Ureter (tissue), 1 donor: ENCODE data around the gene MYH10. TPM values are rescaled to one million over a fixed set of nuclear protein-coding genes. Genes with fewer than 3 reads are reported as not detected.

Experiments used
- DNase-seq: peaks from one replicate; pipeline ENCODE4 v3.0.0-alpha.2; 2020; ENCODE audit warnings: low spot score
- total RNA-seq: library from RNA; stranded (reverse); gene quantifications from one replicate; pipeline ENCODE4 v1.2.4, GENCODE V29; 2023
- donor health status: DM: yes; HTN: yes; CAD: no.

Gene MYH10
- total RNA-seq, 1 donor from 2014 or later = 30.8 TPM

DNA sequence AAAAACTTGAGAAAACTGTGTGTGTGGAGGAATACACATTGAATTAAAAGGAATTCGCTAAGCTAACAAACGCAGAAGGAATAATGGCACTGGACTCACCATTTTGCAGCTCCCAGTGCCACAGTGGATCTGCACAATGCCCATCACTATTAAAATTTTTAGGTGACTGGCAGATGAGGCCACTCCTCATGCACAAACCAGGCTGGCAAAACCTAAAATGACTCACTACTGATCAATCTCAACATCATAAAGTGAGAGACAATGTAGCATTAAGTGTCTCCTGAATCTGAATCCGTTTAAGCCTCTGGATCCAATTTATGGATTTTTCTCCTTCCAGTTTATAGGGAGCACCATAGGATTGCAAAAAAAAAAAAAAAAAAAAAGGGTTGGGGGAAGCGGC is 20.6 kb downstream of the MYH10 start:
- no peak for DNase-seq

DNA sequence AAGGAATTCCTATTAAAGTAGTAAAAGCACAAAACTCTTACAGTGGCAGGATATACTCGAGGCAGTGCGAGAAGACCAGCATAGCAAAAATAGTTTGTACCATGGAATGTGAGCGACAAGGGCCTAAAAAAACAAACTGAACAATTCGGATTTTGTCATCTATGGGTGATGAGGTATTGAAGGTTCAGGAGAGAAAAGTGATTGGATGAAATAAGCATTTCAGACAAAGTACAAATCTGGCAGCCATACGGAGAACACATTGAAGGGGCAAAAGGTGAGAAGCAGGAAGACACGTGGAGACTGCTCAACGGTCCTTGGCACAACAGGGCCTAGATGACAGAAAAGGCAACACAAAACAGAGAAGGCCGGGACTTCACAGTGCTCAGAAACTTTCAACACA is 22.5 kb downstream of the MYH10 start:
- no peak for DNase-seq

DNA sequence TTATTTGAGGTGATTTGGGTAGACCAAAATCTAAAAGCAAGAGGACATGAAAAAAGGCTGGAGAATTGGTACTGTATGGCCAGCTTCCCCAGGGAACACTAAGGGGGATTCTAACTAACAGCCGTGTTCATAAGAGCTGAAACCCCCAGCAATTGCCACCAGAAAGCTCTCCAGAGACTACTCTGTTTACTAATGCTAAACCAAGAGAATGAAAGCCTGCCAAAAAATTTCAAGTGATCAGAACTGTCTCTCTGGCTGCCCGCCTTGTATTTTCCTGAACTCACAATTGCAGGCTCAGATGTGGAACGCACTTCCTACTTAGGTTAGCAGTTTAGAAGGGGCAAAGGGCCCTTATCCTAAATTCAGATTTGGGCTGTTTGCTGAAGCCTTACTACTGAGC is 24.1 kb downstream of the MYH10 start:
- no peak for DNase-seq

DNA sequence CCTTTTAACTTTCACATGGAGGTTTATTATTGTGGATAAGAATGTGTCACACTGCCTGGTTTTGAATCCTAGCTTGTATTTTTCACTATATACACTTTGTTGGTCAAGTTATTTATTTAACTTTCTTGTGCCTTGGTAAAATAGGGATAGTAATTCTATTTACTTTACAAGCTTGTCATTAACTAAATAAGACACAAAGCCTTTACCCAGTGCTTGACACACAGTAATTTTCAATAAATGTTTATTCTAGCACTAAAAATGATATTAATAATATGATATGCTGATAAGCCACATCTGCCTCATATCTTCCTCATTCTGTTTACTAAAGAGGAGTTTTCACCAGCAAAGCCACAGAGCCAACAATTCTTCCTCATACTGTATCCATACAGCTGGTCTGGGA is 27.8 kb downstream of the MYH10 start:
- no peak for DNase-seq

DNA sequence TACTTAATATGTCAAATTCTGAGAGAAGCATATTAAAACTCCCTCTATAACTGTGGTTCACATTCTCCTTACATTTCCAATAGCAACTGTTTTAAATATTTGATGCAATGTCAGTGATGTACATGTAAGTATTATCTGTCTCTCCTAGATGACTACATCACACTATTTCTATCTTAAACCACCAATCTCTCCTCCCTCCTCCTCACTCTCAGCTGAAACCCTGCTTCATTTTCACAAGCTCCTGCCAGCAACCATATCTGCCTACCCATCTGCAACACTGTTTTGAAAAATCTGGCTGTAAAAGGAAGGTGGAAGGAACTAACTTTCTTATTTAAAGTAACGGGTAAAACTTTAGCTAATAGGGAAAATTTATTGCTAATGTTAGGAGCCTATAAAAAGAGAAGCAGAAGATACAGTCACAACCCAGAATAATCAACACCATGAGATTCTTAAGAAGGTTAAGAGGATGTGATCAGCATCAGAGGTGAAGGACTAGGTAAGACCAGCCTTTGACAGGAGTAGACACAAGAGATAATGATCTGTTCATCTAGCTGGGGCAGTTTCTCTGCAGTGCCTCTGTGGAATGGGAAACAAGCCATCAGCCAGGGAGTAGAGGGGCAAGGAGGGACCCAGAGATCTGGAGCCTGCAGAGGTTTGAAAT is 31.0 kb downstream of the MYH10 start:
- DNase-seq = no peak

- DNase-seq = no peak
These were observed 31.6 kb downstream of the MYH10 start for GRCh38 chr17:8598913-8599312.

- DNase-seq = no peak
These were observed 36.7 kb downstream of the MYH10 start for GRCh38 chr17:8593830-8594229.

DNA sequence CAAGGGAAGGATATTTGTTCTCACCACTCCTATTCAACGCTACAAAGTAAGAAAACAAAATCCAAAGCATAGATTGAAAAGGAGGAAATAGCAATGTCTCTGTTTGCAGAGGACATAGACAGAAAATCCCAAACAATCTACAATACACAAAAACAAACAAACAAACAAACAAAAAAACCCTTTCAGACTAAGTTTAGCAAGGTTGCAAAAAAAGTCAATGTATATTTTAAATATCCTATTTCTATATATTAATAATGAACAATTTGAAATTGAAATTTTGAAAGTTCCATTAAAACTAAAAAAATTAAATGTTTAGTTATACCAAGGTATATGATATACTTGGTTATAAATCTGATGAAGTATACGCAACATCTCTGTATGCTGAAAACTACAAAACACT is 37.2 kb downstream of the MYH10 start:
- DNase-seq = no peak

DNA sequence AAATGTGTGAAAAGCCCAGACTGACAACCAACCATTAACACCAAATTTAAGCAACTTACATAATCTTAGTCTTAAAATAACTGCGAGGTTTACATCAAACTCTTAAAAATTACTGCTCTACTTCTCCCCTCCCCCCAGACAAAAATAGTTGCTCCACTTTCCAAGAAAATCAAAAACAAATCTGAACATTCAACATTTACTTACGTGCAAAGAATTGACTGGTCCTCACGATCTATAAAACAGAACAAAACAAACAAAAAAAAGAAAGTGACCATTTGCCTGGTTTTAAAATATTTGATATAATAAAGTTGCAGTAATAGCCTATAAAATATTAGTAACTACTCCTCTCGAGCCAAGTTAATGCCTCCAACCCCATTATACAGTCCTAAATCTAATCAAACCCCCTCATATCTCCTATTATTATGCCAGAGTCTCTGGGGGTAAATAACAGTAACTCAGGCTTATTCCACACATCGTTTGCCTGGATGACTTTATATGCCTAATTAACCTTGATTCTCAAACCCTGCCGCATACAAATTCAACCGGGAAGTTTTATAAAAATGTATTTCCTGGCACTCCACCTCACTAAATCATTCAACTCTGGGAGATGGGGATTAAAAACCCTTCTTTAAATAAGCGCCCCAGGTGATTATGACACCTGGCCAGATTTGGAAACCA is 41.5 kb downstream of the MYH10 start:
- DNase-seq = no peak

DNA sequence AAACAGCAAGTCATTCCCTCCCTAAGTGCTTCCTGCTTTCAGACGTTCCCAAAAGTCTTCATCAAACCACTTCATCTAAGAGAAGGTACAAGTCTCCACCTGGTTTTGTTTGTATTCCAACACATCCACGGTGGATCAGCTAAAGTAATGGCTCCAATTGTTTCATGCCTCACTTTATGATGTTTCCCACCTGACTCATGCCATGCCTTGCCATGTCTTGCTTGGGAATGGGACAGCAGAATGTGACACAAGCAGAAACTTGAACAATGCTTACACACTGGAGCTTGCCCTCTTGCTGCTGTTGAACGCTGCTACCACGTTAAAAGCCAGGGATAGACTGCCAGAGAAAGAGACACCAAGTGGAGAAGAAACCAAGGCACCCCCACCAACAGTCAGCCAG is 43.8 kb downstream of the MYH10 start:
- no peak for DNase-seq

- DNase-seq = no peak
These were observed 44.6 kb downstream of the MYH10 start for GRCh38 chr17:8585911-8586310.

DNA sequence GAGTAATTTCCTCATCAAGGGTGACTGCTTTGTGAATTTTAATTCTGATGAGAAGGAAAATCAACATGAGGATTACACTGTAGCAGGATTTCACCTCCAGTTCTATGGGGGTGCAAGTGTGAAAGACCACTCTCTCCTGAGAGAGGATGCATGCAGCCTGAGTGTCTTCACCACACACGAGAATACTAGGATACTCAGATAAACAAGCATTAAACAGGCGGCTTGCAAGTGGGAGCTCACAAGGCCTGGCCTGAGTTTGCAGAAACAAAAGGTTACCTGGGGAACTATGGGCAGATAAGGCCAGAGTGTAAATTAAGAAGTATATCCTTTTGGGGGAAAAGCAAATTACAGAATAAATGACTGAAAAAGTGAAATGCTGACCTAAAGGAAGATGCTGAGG is 46.6 kb downstream of the MYH10 start:
- DNase-seq = no peak

GRCh38 chr17:8580952-8581658 is 49.4 kb downstream of the MYH10 start:
- no peak for DNase-seq

- no peak for DNase-seq
These were observed 52.7 kb downstream of the MYH10 start for GRCh38 chr17:8577868-8578267.

- DNase-seq = no peak
These were observed 53.8 kb downstream of the MYH10 start for GRCh38 chr17:8576559-8577294.

DNA sequence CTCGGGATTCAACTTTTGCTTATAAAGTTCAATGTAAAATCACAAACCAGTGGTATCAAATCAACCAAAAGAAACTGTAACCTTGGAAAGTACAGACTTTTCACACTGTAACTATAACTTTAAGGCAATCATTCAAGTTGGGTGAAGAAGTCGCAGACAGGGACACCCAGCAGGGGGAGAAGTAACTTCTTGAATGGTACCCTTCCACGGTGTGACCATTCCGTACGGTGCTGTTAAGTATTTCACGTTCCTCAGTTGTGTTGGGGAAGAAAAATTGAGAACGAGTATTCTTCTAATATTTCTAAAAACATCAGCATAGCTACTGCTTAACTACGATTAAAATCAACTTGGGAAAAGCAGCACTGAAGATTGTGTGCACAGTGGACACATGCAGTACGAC is 55.8 kb downstream of the MYH10 start:
- no peak for DNase-seq

DNA sequence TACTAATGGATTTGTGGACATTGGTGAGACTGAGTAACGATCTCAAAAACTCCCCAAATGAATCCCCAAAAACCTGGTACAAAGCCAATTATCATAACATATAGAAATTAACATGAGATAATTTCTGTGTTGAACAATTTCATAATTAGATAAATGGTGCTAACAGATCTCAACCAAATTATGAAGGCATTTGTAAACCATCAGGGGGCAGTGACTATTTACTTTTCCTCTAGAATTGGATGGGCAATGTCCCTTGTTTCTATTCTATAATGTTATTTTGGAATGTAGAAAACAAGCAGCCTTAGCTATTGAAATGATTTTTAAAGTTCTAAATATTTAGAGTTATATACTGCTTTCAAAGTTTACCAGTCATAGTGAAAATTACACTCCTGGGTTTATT is 57.8 kb downstream of the MYH10 start:
- DNase-seq = no peak

- DNase-seq = no peak
These were observed 66.4 kb downstream of the MYH10 start for GRCh38 chr17:8563981-8564602.

GRCh38 chr17:8563024-8563776 is 67.3 kb downstream of the MYH10 start:
- no peak for DNase-seq

GRCh38 chr17:8558144-8558543 is 72.4 kb downstream of the MYH10 start:
- no peak for DNase-seq

GRCh38 chr17:8557176-8557806 is 73.2 kb downstream of the MYH10 start:
- DNase-seq = no peak
